ENCODE results near the gene SOWAHA. TPM values are rescaled to one million over a fixed set of nuclear protein-coding genes. Genes with fewer than 3 reads are reported as not detected.

SOWAHA gene
- total RNA-seq, 1 experiment from 2014 or later = not detected

DNA sequence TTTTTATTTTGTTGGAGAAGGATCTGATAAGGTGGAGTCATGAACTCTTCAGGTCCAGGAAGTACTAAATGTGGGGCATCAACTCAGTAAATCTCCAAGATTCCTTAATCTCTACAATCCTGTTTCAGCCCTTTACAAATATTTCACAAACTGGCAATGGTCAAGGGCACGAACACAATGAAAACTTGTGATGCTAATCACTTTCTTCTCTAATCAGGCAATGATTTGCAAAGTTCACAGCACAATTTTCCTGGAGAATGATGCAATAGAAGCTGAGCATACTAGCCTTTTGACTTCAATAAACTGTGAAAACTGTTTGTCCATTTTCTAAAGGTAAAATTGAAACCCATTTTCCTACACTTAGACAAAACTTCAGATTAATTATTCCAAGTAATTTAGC lies 36.2 kb downstream of the SOWAHA start:
- H3K4me3 ChIP-seq (ENCODE audit: low read depth, low read length, poor library complexity, severe bottlenecking) = no peak overlapping the region
- no peak for TF ChIP-seq EZH2 (IDR thresholded peaks at IDR 0.05; ENCODE audit: borderline replicate concordance, low read depth, low read length, poor library complexity, severe bottlenecking)
- TF ChIP-seq, protein P1, sequence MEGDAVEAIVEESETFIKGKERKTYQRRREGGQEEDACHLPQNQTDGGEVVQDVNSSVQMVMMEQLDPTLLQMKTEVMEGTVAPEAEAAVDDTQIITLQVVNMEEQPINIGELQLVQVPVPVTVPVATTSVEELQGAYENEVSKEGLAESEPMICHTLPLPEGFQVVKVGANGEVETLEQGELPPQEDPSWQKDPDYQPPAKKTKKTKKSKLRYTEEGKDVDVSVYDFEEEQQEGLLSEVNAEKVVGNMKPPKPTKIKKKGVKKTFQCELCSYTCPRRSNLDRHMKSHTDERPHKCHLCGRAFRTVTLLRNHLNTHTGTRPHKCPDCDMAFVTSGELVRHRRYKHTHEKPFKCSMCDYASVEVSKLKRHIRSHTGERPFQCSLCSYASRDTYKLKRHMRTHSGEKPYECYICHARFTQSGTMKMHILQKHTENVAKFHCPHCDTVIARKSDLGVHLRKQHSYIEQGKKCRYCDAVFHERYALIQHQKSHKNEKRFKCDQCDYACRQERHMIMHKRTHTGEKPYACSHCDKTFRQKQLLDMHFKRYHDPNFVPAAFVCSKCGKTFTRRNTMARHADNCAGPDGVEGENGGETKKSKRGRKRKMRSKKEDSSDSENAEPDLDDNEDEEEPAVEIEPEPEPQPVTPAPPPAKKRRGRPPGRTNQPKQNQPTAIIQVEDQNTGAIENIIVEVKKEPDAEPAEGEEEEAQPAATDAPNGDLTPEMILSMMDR (conservative IDR thresholded peaks at IDR 0.05; ENCODE audit: low read depth, low read length) = no peak
- CTCF ChIA-PET = no interaction called here
- intact Hi-C loops (cut with micrococcal nuclease; ENCODE audit: unreplicated experiment) = no loop called here
- no peaks in the 10 kb centered on the region for H3K36me3 ChIP-seq (ENCODE audit: insufficient read depth, low read length, poor library complexity, severe bottlenecking)
- POLR2A ChIA-PET (ENCODE audit: low non-redundant PET) = no interaction called here
- no peaks in the 10 kb centered on the region for H3K4me1 ChIP-seq (ENCODE audit: insufficient read depth, low read length, poor library complexity, severe bottlenecking)
- no peaks in the 10 kb centered on the region for H3K9me3 ChIP-seq (ENCODE audit: low read depth, low read length, poor library complexity, severe bottlenecking)
- BruUV-seq (replicated peaks) = no TSS peak
- no peak overlapping the region for H3K27ac ChIP-seq (ENCODE audit: low read depth, low read length, poor library complexity, severe bottlenecking)
- no peak for DNase-seq (ENCODE audit: low spot score)
- H3K27me3 ChIP-seq (replicated peaks; ENCODE audit: insufficient read depth, low read depth, low read length, poor library complexity) = no peaks in the 10 kb centered on the region

GRCh38 chr5:132850066-132850465 lies 37.0 kb downstream of the SOWAHA start:
- Histone ChIP-seq H3K27ac (ENCODE audit: low read depth, low read length, poor library complexity, severe bottlenecking) (no peak overlapping the region), H3K27me3 (replicated peaks; ENCODE audit: insufficient read depth, low read depth, low read length, poor library complexity) (no peaks in the 10 kb centered on the region), H3K4me3 (ENCODE audit: low read depth, low read length, poor library complexity, severe bottlenecking) (no peak overlapping the region), H3K36me3 (ENCODE audit: insufficient read depth, low read length, poor library complexity, severe bottlenecking) (no peaks in the 10 kb centered on the region), H3K4me1 (ENCODE audit: insufficient read depth, low read length, poor library complexity, severe bottlenecking) (no peaks in the 10 kb centered on the region), H3K9me3 (ENCODE audit: low read depth, low read length, poor library complexity, severe bottlenecking) (no peaks in the 10 kb centered on the region)
- ChIA-PET POLR2A (ENCODE audit: low non-redundant PET) (no interaction called here), CTCF (interaction anchor here (0.6 kb wide), 1 partner anchor 625 kb away, joined by 8 read pairs; no protein-coding TSS in a partner anchor)
- TF ChIP-seq, protein P1 (conservative IDR thresholded peaks at IDR 0.05; ENCODE audit: low read depth, low read length) = no peak
- no peak for TF ChIP-seq EZH2 (IDR thresholded peaks at IDR 0.05; ENCODE audit: borderline replicate concordance, low read depth, low read length, poor library complexity, severe bottlenecking)
- no peak for DNase-seq (ENCODE audit: low spot score)
- intact Hi-C loops (cut with micrococcal nuclease; ENCODE audit: unreplicated experiment) = no loop called here
- BruUV-seq (replicated peaks) = no TSS peak

DNA sequence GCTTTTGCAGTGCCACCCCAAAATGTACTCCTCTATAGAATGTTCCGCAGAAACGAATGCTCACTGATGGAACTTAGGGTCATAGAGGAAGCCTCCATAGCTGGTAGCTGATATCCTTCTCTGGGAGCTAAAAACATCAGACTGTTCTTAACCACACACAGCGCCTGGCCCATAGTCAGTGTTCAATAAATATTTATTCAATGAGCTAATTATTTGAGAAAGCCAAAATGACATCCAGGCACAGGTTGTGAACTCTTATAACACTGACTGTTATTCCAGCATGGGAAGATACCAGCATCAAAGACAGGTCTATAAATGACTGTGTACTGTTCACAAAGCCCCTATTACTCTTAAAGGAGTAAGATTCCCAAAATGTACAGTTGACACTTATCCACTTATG lies 40.2 kb downstream of the SOWAHA start:
- Histone ChIP-seq H3K27ac (ENCODE audit: low read depth, low read length, poor library complexity, severe bottlenecking) (no peak overlapping the region), H3K4me3 (ENCODE audit: low read depth, low read length, poor library complexity, severe bottlenecking) (no peak overlapping the region), H3K4me1 (ENCODE audit: insufficient read depth, low read length, poor library complexity, severe bottlenecking) (no peaks in the 10 kb centered on the region), H3K9me3 (ENCODE audit: low read depth, low read length, poor library complexity, severe bottlenecking) (no peaks in the 10 kb centered on the region), H3K36me3 (ENCODE audit: insufficient read depth, low read length, poor library complexity, severe bottlenecking) (no peaks in the 10 kb centered on the region), H3K27me3 (replicated peaks; ENCODE audit: insufficient read depth, low read depth, low read length, poor library complexity) (no peaks in the 10 kb centered on the region)
- no peak for DNase-seq (ENCODE audit: low spot score)
- TF ChIP-seq EZH2 (IDR thresholded peaks at IDR 0.05; ENCODE audit: borderline replicate concordance, low read depth, low read length, poor library complexity, severe bottlenecking) = no peak
- TF ChIP-seq, protein P1 (conservative IDR thresholded peaks at IDR 0.05; ENCODE audit: low read depth, low read length) = no peak
- POLR2A ChIA-PET (ENCODE audit: low non-redundant PET) = no interaction called here
- CTCF ChIA-PET = no interaction called here
- no TSS peak for BruUV-seq (replicated peaks)
- intact Hi-C loops (cut with micrococcal nuclease; ENCODE audit: unreplicated experiment) = no loop called here

Measured in A673 (cell line).